ENCODE results near the gene SLC17A3.

- TF ChIP-seq CTCF (IDR thresholded peaks at IDR 0.05; ENCODE audit: low read depth, low read length) (no peak), MAX (IDR thresholded peaks at IDR 0.05; ENCODE audit: low read depth, low read length) (no peak)
These were observed 44.7 kb downstream of the SLC17A3 start for GRCh38 chr6:25829375-25829774.
